WTC11 (cell line): ENCODE data around the gene LRRC2. TPM values are rescaled to one million over a fixed set of nuclear protein-coding genes. Genes with fewer than 3 reads are reported as not detected.

Source experiments
- ATAC-seq: fragments of 200-7000 bp; cut with Tn5 transposase; 2 replicates; pipeline ENCODE4 v1.10.0; 2021; ENCODE audit warnings: mild to moderate bottlenecking, moderate library complexity
- Bru-seq: library from RNA; stranded (reverse); fragments of 400-500 nt; gene quantifications from one replicate; lab custom pipeline; 2021; lab: Mats Ljungman, UMichigan
- CTCF ChIA-PET: fragments of 300-600 bp; sonication (Branson Sonifier 250); formaldehyde crosslinking; loops from one replicate; lab custom pipeline; 2021; ENCODE audit warnings: antibody characterized with exemption; lab: Charles Lee
- POLR2A ChIA-PET: fragments of 350-600 bp; sonication (Branson Sonifier 250); formaldehyde crosslinking; loops from one replicate; lab custom pipeline; 2021; ENCODE audit warnings: antibody characterized with exemption; lab: Charles Lee
- DNase-seq: peaks from one replicate; pipeline ENCODE4 v3.0.0; 2021; ENCODE audit warnings: low spot score
- H3K27ac Mint-ChIP-seq: 2 replicates; pipeline ENCODE4 v1.8.0; 2021; ENCODE audit warnings: mixed read lengths
- H3K27me3 Mint-ChIP-seq: 2 replicates; pipeline ENCODE4 v1.8.0; 2021; ENCODE audit warnings: low read depth, mild to moderate bottlenecking, moderate library complexity, mixed read lengths
- H3K36me3 Mint-ChIP-seq: 2 replicates; pipeline ENCODE4 v1.8.0; 2021; ENCODE audit warnings: mixed read lengths
- H3K4me1 Mint-ChIP-seq: 2 replicates; pipeline ENCODE4 v1.8.0; 2022; ENCODE audit warnings: mixed read lengths
- H3K4me3 Mint-ChIP-seq: 2 replicates; pipeline ENCODE4 v1.8.0; 2021; ENCODE audit warnings: mild to moderate bottlenecking, moderate library complexity, mixed read lengths
- H3K9me3 Mint-ChIP-seq: 2 replicates; pipeline ENCODE4 v1.8.0; 2021; ENCODE audit warnings: mixed read lengths
- CREM ChIP-seq: sonication (generic); formaldehyde crosslinking; IDR thresholded peaks from 2 replicates; pipeline ENCODE4 v1.8.1; 2022; ENCODE audit warnings: mild to moderate bottlenecking, missing genetic modification reagents, moderate library complexity
- CTCF ChIP-seq: fragments of 200-600 bp; IDR thresholded peaks from 2 replicates; pipeline ENCODE4 v1.8.0; 2022; ENCODE audit warnings: antibody characterized with exemption
- FOXJ3 ChIP-seq: sonication (generic); formaldehyde crosslinking; IDR thresholded peaks from 2 replicates; pipeline ENCODE4 v1.9.0; 2021; ENCODE audit warnings: missing genetic modification reagents, mild to moderate bottlenecking, borderline replicate concordance
- FOXK1 ChIP-seq: sonication (generic); formaldehyde crosslinking; IDR thresholded peaks from 2 replicates; pipeline ENCODE4 v1.8.0; 2022; ENCODE audit warnings: mild to moderate bottlenecking, moderate library complexity, missing genetic modification reagents
- FOXP4 ChIP-seq: sonication (generic); formaldehyde crosslinking; IDR thresholded peaks from 2 replicates; pipeline ENCODE4 v1.8.0; 2022; ENCODE audit warnings: mild to moderate bottlenecking, missing genetic modification reagents
- HMGXB4 ChIP-seq: sonication (generic); formaldehyde crosslinking; IDR thresholded peaks from 2 replicates; pipeline ENCODE4 v1.8.1; 2023; ENCODE audit warnings: mild to moderate bottlenecking, moderate library complexity, missing genetic modification reagents
- PREB ChIP-seq: sonication (generic); formaldehyde crosslinking; IDR thresholded peaks from 2 replicates; pipeline ENCODE4 v1.8.1; 2022; ENCODE audit warnings: mild to moderate bottlenecking, missing genetic modification reagents, moderate library complexity, borderline replicate concordance
- RORB ChIP-seq: fragments of 250-450 bp; sonication (Bioruptor Pico); IDR thresholded peaks from 2 replicates; pipeline ENCODE4 v1.9.0; 2021; ENCODE audit warnings: mild to moderate bottlenecking
- SMAD3 ChIP-seq: sonication (generic); formaldehyde crosslinking; IDR thresholded peaks from 2 replicates; pipeline ENCODE4 v1.8.0; 2022; ENCODE audit warnings: missing genetic modification reagents, mild to moderate bottlenecking, borderline replicate concordance
- SMAD4 ChIP-seq: sonication (generic); formaldehyde crosslinking; IDR thresholded peaks from 2 replicates; pipeline ENCODE4 v1.8.0; 2022; ENCODE audit warnings: mild to moderate bottlenecking, missing genetic modification reagents
- USF2 ChIP-seq: sonication (generic); formaldehyde crosslinking; IDR thresholded peaks from 2 replicates; pipeline ENCODE4 v1.8.1; 2023; ENCODE audit warnings: mild to moderate bottlenecking, missing genetic modification reagents, moderate library complexity
- ZNF121 ChIP-seq: sonication (generic); formaldehyde crosslinking; IDR thresholded peaks from 2 replicates; pipeline ENCODE4 v1.8.0; 2023; ENCODE audit warnings: missing genetic modification reagents
- ZNF219 ChIP-seq: sonication (generic); formaldehyde crosslinking; IDR thresholded peaks from 2 replicates; pipeline ENCODE4 v1.8.0; 2023; ENCODE audit warnings: missing genetic modification reagents, mild to moderate bottlenecking, borderline replicate concordance
- ZNF232 ChIP-seq: sonication (generic); formaldehyde crosslinking; IDR thresholded peaks from 2 replicates; pipeline ENCODE4 v1.8.0; 2022; ENCODE audit warnings: mild to moderate bottlenecking, missing genetic modification reagents
- ZNF671 ChIP-seq: fragments of 250-450 bp; sonication (Bioruptor Pico); IDR thresholded peaks from 2 replicates; pipeline ENCODE4 v1.8.0; 2021; ENCODE audit warnings: mild to moderate bottlenecking
- long read RNA-seq, 3 experiments: library from RNA in 1 of 3; library from capped mRNA in 1 of 3; library from polyadenylated mRNA in 1 of 3; unstranded in 2 of 3; stranded (forward) in 1 of 3; transcript quantifications; one replicate each; pipeline ENCODE4 v2.0.0, GENCODE V29; 2021
- total RNA-seq: library from RNA; stranded (reverse); gene quantifications from 3 replicates; pipeline ENCODE4 v1.2.3, GENCODE V29; 2021
- TF ChIP-seq, protein P1 (sequence below): sonication (generic); formaldehyde crosslinking; conservative IDR thresholded peaks from 2 replicates; pipeline ENCODE4 v1.8.1; 2023; ENCODE audit warnings: mild to moderate bottlenecking, low read depth, missing genetic modification reagents, moderate library complexity
- TF ChIP-seq, protein P2 (sequence below): sonication (generic); formaldehyde crosslinking; IDR thresholded peaks from 2 replicates; pipeline ENCODE4 v1.8.0; 2022; ENCODE audit warnings: missing genetic modification reagents

The LRRC2 gene
- total RNA-seq (4.0 to 4.9 TPM (median 4.9 TPM) in 3 replicates), Bru-seq, nascent RNA (percentile 52 among the genes with signal in this experiment)
- long read RNA-seq, experiment 1, full-length matches to known transcripts = 8 of 23 reads
- long read RNA-seq, experiment 1, partial matches to known transcripts = 5 of 23 reads
- long read RNA-seq, experiment 1, other reads (novel, unspliced or antisense) = 10 of 23 reads
- long read RNA-seq, experiment 2, full-length matches to known transcripts = 2 of 6 reads
- long read RNA-seq, experiment 2, partial matches to known transcripts = 0 of 6 reads
- long read RNA-seq, experiment 2, other reads (novel, unspliced or antisense) = 4 of 6 reads
- long read RNA-seq, experiment 3, full-length matches to known transcripts = 5 of 8 reads
- long read RNA-seq, experiment 3, partial matches to known transcripts = 2 of 8 reads
- long read RNA-seq, experiment 3, other reads (novel, unspliced or antisense) = 1 of 8 reads

DNA sequence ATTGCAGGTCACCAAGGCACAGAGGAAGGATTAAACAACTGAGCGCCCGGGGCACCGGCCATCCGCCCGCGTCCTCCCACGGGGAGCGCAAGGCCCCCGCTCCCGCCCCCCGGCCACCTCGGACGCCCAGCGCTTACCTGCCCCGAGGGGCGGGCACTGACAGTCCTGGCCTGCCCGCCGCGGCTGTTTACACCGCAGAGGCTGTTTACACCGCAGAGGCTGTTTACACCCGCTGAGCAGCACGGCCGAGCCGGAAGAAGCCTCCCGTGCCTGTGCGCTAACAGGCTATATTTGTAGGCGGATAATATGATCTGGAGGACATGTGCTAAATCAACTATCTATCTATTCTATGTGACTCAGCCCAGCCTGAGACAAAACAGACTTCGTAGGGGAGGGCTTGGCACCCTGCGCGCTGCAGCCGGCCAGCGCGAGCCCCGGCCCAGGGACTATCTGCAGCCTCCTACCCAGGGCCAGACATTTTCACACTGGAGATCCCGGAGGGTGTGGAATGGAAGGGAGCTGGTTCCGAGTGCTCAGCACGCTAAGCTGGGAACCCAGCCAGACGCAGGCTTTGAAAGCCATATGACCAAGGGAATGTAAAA lies at the start of gene LRRC2:
Gene LRRC2 (minus strand): TSS at position 263 of the 602 bp plus-strand sequence. CDS start 14,711 bp downstream, outside the sequence.
- Mint-ChIP-seq H3K27me3 (no peaks in the 10 kb centered on the region; the same call in none of the 2 replicates), H3K36me3 (peaks cover 34% of the 10 kb centered on the region), H3K27ac (peak within 1 kb of the TSS; percentile 87), H3K9me3 (peaks cover 26% of the 10 kb centered on the region), H3K4me3 (peak within 1 kb of the TSS; percentile 66), H3K4me1 (peaks cover 55% of the 10 kb centered on the region)
- peak; percentile 80 for ATAC-seq
- ChIA-PET CTCF (interaction anchor here (0.9 to 5.1 kb wide), 5 partner anchors 8 to 78 kb away, joined by 3 to 26 read pairs (median 4); no protein-coding TSS in a partner anchor), POLR2A (interaction anchor here (0.6 to 1.7 kb wide), 4 partner anchors 8 to 20 kb away, joined by 3 to 7 read pairs (median 4); a partner anchor contains a TSS)
- DNase-seq = peak; percentile 62
- TF ChIP-seq FOXJ3 (no peak), CTCF (no peak), USF2 (CRISPR knock-in tag) (0 out of 2 replicates have a peak, but pooled peaks have one; percentile 24), FOXP4 (CRISPR knock-in tag) (peak; percentile 100), ZNF671 (CRISPR knock-in tag) (no peak), PREB (CRISPR knock-in tag) (no peak), ZNF232 (peak; percentile 62; the same call in 1 of the 2 replicates), HMGXB4 (CRISPR knock-in tag) (peak; percentile 44; the same call in 1 of the 2 replicates), ZNF219 (no peak), RORB (CRISPR knock-in tag) (no peak), FOXK1 (peak; percentile 98), SMAD3 (CRISPR knock-in tag) (0 out of 2 replicates have a peak, but pooled peaks have one; percentile 50), ZNF121 (CRISPR knock-in tag) (peak; percentile 98), SMAD4 (CRISPR knock-in tag) (no peak), CREM (CRISPR knock-in tag) (0 out of 2 replicates have a peak, but pooled peaks have one; percentile 36)
- TF ChIP-seq, protein P1, sequence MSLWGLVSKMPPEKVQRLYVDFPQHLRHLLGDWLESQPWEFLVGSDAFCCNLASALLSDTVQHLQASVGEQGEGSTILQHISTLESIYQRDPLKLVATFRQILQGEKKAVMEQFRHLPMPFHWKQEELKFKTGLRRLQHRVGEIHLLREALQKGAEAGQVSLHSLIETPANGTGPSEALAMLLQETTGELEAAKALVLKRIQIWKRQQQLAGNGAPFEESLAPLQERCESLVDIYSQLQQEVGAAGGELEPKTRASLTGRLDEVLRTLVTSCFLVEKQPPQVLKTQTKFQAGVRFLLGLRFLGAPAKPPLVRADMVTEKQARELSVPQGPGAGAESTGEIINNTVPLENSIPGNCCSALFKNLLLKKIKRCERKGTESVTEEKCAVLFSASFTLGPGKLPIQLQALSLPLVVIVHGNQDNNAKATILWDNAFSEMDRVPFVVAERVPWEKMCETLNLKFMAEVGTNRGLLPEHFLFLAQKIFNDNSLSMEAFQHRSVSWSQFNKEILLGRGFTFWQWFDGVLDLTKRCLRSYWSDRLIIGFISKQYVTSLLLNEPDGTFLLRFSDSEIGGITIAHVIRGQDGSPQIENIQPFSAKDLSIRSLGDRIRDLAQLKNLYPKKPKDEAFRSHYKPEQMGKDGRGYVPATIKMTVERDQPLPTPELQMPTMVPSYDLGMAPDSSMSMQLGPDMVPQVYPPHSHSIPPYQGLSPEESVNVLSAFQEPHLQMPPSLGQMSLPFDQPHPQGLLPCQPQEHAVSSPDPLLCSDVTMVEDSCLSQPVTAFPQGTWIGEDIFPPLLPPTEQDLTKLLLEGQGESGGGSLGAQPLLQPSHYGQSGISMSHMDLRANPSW = no peak
- TF ChIP-seq, protein P2, sequence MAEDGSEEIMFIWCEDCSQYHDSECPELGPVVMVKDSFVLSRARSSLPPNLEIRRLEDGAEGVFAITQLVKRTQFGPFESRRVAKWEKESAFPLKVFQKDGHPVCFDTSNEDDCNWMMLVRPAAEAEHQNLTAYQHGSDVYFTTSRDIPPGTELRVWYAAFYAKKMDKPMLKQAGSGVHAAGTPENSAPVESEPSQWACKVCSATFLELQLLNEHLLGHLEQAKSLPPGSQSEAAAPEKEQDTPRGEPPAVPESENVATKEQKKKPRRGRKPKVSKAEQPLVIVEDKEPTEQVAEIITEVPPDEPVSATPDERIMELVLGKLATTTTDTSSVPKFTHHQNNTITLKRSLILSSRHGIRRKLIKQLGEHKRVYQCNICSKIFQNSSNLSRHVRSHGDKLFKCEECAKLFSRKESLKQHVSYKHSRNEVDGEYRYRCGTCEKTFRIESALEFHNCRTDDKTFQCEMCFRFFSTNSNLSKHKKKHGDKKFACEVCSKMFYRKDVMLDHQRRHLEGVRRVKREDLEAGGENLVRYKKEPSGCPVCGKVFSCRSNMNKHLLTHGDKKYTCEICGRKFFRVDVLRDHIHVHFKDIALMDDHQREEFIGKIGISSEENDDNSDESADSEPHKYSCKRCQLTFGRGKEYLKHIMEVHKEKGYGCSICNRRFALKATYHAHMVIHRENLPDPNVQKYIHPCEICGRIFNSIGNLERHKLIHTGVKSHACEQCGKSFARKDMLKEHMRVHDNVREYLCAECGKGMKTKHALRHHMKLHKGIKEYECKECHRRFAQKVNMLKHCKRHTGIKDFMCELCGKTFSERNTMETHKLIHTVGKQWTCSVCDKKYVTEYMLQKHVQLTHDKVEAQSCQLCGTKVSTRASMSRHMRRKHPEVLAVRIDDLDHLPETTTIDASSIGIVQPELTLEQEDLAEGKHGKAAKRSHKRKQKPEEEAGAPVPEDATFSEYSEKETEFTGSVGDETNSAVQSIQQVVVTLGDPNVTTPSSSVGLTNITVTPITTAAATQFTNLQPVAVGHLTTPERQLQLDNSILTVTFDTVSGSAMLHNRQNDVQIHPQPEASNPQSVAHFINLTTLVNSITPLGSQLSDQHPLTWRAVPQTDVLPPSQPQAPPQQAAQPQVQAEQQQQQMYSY (CRISPR knock-in tag) = no peak
